ENCODE results near the gene SERPINI1. TPM values are rescaled to one million over a fixed set of nuclear protein-coding genes. Genes with fewer than 3 reads are reported as not detected.
A peak's percentile ranks its signal among the peaks of the same experiment; 100 is the strongest.

SERPINI1 gene
- polyA plus RNA-seq, 2 donors = 2.0 to 2.1 TPM

DNA sequence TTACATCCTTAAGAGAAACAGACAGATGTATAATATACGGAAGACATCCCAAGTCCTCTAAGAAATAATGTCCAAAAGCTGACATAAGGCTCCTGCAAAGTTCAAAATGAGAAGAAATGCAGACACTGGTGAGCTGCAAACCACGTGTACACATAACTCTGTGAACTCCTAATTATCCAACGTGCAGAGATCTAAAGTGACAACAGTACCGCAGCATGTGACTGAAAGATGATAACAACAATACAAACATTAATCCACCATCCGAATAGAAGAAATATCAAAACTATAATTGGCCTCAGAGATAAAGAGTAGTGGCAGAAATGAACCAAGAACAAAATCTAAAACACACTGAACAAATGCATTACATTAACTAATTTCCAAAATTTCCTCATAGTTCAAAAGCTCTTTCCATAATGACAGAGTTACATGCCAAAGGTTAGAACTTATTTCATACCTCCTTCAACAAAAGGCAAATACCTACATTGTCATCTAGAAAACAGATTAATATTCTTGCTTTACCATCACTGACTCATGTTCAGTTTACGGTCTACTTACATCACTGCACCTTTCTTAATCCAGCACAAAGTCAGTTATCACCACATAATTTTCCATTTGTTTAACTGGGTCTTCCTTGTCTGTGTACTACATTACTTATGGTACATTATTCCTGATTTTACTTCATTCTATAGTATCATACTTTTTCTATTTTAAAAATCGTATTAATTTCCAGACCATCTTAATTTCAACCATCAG lies 3.0 kb upstream of the SERPINI1 start:
- 40 to 55% methylated on average over 7 of the region's 7 CpGs for WGBS, 2 donors
- no peaks in the 10 kb centered on the region for H3K4me1 ChIP-seq (ENCODE audit: control insufficient read depth in 2 of 2, insufficient read depth in 2 of 2, low read length in 1 of 2)

DNA sequence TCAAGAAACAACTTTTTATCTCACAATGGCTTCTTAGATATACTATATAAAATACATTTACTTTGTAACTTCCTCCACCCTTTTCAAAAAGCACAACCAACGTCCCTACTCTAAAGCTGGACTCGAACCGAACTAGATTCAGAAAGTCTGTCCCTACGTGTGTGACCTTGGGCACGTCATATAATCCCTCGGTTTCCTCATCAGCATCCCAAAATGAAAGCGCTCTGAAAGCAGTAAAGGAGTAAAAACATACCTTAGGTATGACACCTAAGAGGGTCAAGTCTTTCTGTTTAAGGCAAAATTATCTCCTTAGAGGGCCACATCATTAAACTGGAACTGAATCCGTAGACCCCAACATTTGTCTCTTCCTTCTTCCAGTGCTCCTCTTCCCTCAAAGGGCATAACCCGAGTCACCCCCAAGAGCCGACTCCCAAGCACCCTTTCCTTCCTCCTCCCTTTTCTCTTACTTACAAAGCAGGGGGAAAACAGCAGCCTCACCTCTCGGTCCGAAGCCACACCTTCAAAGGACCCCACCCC lies 1.5 kb upstream of the SERPINI1 start:
- Histone ChIP-seq H3K27me3 (ENCODE audit: control insufficient read depth in 1 of 2, insufficient read depth in 2 of 2, low read length in 2 of 2) (no peaks in the 10 kb centered on the region), H3K27ac (ENCODE audit: low read depth in 2 of 2, low read length in 1 of 2) (peak overlapping the region; percentile 99 to 100), H3K4me1 (ENCODE audit: control insufficient read depth in 2 of 2, insufficient read depth in 2 of 2, low read length in 1 of 2) (no peaks in the 10 kb centered on the region), H3K9me3 (ENCODE audit: control insufficient read depth in 2 of 2, insufficient read depth in 1 of 2, low read depth in 1 of 2, low read length in 1 of 2) (no peaks in the 10 kb centered on the region), H3K36me3 (ENCODE audit: control insufficient read depth in 2 of 2, insufficient read depth in 2 of 2, low read length in 1 of 2) (no peaks in the 10 kb centered on the region), H3K4me3 (ENCODE audit: low read depth in 1 of 2, low read length in 2 of 2) (peak overlapping the region; percentile 84 to 92)
- 1% methylated on average over 12 of the region's 12 CpGs for WGBS, 2 donors

More for the DNA sequence above, 3.0 kb upstream of the SERPINI1 start:
- Histone ChIP-seq H3K27me3 (ENCODE audit: control insufficient read depth in 1 of 2, insufficient read depth in 2 of 2, low read length in 2 of 2) (no peaks in the 10 kb centered on the region), H3K36me3 (ENCODE audit: control insufficient read depth in 2 of 2, insufficient read depth in 2 of 2, low read length in 1 of 2) (no peaks in the 10 kb centered on the region), H3K9me3 (ENCODE audit: control insufficient read depth in 2 of 2, insufficient read depth in 1 of 2, low read depth in 1 of 2, low read length in 1 of 2) (no peaks in the 10 kb centered on the region), H3K27ac (ENCODE audit: low read depth in 2 of 2, low read length in 1 of 2) (no peak overlapping the region), H3K4me3 (ENCODE audit: low read depth in 1 of 2, low read length in 2 of 2) (peak overlapping the region in 1 of 2 donors; percentile 11)

DNA sequence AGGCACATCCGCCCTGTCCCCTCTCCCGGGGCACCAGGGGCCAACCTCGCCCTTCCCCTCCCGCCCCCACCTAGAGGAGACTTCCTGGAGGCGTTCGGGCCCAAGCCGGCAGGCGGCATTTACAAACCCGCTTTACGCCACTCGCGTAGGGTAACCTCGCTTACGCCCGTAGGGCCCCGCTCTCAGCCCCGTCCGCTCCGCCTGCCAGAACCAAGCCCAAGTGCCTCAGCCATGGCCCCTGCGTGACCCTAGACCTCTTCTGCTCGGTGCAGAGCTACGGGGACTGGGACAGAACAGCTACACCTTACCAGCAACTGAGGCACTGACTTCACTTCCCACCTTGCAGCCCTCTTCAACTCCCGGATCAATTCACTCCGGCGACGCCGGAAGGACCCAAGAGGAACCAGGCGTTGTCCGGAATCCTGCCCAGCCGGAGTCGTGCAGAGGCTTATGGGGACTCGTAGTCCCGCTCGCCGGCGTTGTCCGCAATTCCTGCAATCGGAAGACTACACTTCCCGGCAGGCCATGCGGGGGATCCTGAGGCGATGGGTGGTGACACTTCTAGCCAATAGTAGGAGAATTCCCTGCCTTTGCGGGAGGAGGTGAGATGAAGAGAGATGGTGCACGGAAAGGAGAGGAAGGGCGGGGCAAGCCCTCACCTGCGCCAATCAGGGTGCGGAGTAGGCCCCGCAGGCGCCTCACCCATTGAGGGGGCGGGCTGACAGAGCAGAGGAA lies 856 bp upstream of the SERPINI1 start, which contains the start of gene PDCD10:
Gene PDCD10, minus strand, starts transcription at position 395 of the 735 bp plus-strand sequence. CDS start 14,735 bp downstream, outside the sequence.
- Histone ChIP-seq H3K27me3 (ENCODE audit: control insufficient read depth in 1 of 2, insufficient read depth in 2 of 2, low read length in 2 of 2) (no peaks in the 10 kb centered on the region), H3K4me1 (ENCODE audit: control insufficient read depth in 2 of 2, insufficient read depth in 2 of 2, low read length in 1 of 2) (no peaks in the 10 kb centered on the region), H3K9me3 (ENCODE audit: control insufficient read depth in 2 of 2, insufficient read depth in 1 of 2, low read depth in 1 of 2, low read length in 1 of 2) (no peaks in the 10 kb centered on the region), H3K4me3 (ENCODE audit: low read depth in 1 of 2, low read length in 2 of 2) (peak within 1 kb of the TSS; percentile 84 to 92), H3K27ac (ENCODE audit: low read depth in 2 of 2, low read length in 1 of 2) (peak within 1 kb of the TSS; percentile 99 to 100), H3K36me3 (ENCODE audit: control insufficient read depth in 2 of 2, insufficient read depth in 2 of 2, low read length in 1 of 2) (no peaks in the 10 kb centered on the region)
- 0% methylated on average over 49 of the region's 49 CpGs for WGBS, 2 donors

DNA sequence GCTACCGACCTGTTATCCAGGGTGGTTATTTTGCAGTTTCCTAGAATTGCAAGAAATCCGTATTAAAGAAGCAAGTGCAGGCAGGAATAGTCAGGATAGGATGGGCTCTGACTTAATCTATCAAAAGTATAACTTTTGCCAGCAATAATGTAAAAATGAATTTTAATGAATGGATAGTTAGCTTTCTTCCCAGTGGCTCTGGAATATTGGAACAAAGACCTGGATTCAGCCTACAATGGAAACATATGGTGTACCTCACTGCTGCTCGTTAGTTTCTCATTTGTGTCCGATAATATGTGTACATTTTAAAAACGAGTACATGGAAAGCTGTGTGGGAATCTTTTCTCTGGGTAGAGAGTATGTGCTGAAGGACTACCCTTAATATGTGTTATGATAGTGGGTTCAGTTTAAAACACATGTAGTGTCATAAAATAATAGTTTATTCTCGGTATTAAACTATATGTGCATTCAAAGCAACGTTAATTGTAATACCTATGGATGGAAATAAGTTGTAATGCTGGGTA lies 805 bp downstream of the SERPINI1 start:
- peak overlapping the region in 1 of 2 donors; percentile 84 for H3K4me3 ChIP-seq (ENCODE audit: low read depth in 1 of 2, low read length in 2 of 2)
- no peaks in the 10 kb centered on the region for H3K9me3 ChIP-seq (ENCODE audit: control insufficient read depth in 2 of 2, insufficient read depth in 1 of 2, low read depth in 1 of 2, low read length in 1 of 2)
- no peaks in the 10 kb centered on the region for H3K4me1 ChIP-seq (ENCODE audit: control insufficient read depth in 2 of 2, insufficient read depth in 2 of 2, low read length in 1 of 2)
- H3K27me3 ChIP-seq (ENCODE audit: control insufficient read depth in 1 of 2, insufficient read depth in 2 of 2, low read length in 2 of 2) = no peaks in the 10 kb centered on the region
- H3K27ac ChIP-seq (ENCODE audit: low read depth in 2 of 2, low read length in 1 of 2) = no peak overlapping the region
- WGBS, 2 donors = 13 to 15% methylated on average over 7 of the region's 7 CpGs
- H3K36me3 ChIP-seq (ENCODE audit: control insufficient read depth in 2 of 2, insufficient read depth in 2 of 2, low read length in 1 of 2) = no peaks in the 10 kb centered on the region

DNA sequence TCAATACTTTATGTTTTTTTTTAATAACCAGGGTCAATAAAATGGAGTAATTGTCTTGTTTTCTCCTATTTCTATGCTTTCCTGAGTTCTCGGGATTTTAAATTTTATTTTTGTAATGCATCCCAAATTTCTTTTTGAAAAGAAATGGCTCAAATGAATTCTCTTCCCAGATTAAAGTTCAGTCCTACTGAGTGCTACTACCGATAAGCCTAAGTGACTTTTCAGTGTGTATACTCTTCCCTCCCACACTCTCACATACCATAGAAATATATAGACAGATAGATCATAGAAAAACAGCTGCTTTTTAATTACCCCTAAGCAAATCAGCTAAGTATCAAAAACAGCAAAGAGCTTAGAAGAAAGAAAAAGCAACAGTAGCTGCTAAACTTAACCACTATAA lies 1.5 kb downstream of the SERPINI1 start:
- WGBS, 2 donors = 67 to 73% methylated on average over 2 of the region's 2 CpGs

DNA sequence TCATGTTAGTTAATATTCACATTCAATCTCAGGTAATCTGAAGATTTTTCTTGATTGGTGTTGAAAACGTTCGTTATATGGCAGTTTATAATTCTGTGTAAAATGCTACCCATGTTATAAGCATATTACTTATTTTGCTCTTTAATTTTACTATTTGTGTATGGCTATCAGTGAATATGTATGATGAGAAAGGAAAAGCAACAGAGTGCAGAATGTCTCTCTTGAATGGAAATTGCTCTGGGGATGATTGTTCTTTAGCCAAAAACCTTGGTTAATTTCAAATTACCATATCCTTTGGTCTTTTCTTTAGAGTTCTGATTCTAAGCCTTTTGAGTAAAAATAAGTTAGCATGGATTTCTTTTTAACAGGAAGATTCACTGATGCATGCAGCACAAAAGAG lies 2.5 kb downstream of the SERPINI1 start:
- Histone ChIP-seq H3K27ac (ENCODE audit: low read depth in 2 of 2, low read length in 1 of 2) (no peak overlapping the region), H3K36me3 (ENCODE audit: control insufficient read depth in 2 of 2, insufficient read depth in 2 of 2, low read length in 1 of 2) (no peaks in the 10 kb centered on the region), H3K4me1 (ENCODE audit: control insufficient read depth in 2 of 2, insufficient read depth in 2 of 2, low read length in 1 of 2) (no peaks in the 10 kb centered on the region), H3K4me3 (ENCODE audit: low read depth in 1 of 2, low read length in 2 of 2) (no peak overlapping the region), H3K9me3 (ENCODE audit: control insufficient read depth in 2 of 2, insufficient read depth in 1 of 2, low read depth in 1 of 2, low read length in 1 of 2) (no peaks in the 10 kb centered on the region), H3K27me3 (ENCODE audit: control insufficient read depth in 1 of 2, insufficient read depth in 2 of 2, low read length in 2 of 2) (no peaks in the 10 kb centered on the region)
- WGBS, 2 donors = 75 to 81% methylated on average over 2 of the region's 2 CpGs

More for the DNA sequence above, 1.5 kb downstream of the SERPINI1 start:
- H3K36me3 ChIP-seq (ENCODE audit: control insufficient read depth in 2 of 2, insufficient read depth in 2 of 2, low read length in 1 of 2) = no peaks in the 10 kb centered on the region
- no peaks in the 10 kb centered on the region for H3K4me1 ChIP-seq (ENCODE audit: control insufficient read depth in 2 of 2, insufficient read depth in 2 of 2, low read length in 1 of 2)
- H3K27ac ChIP-seq (ENCODE audit: low read depth in 2 of 2, low read length in 1 of 2) = no peak overlapping the region
- H3K4me3 ChIP-seq (ENCODE audit: low read depth in 1 of 2, low read length in 2 of 2) = no peak overlapping the region
- no peaks in the 10 kb centered on the region for H3K27me3 ChIP-seq (ENCODE audit: control insufficient read depth in 1 of 2, insufficient read depth in 2 of 2, low read length in 2 of 2)
- H3K9me3 ChIP-seq (ENCODE audit: control insufficient read depth in 2 of 2, insufficient read depth in 1 of 2, low read depth in 1 of 2, low read length in 1 of 2) = no peaks in the 10 kb centered on the region

DNA sequence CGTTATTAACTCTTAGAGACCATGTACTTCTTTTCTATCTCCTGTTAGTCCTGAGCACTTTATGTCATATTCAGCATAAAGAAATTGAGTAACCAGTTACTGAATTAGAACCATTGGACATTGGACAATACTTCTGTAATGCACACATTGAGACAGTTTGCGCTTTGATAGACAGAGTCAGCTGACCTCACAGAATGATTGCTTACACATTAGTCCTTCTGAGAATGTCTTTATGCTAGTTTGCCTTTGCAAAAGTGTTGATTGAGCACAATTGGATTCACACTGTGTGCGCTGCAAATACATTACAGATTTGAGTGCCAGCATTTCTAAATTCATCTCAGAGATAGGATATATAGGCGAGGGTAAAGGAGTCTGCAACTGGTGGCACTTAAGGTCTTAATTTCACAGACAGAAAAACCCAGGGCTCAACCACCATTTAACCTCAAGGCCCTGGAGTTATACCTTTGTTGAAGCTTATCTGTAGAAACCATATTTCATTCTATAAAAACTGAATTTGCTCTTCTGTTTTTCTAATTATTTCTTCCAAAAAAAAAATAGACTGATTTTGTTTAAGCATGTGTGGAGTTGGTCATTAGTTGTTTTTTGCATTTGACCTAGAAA lies 3.8 kb downstream of the SERPINI1 start:
- 85 to 98% methylated on average over 4 of the region's 4 CpGs for WGBS, 2 donors

DNA sequence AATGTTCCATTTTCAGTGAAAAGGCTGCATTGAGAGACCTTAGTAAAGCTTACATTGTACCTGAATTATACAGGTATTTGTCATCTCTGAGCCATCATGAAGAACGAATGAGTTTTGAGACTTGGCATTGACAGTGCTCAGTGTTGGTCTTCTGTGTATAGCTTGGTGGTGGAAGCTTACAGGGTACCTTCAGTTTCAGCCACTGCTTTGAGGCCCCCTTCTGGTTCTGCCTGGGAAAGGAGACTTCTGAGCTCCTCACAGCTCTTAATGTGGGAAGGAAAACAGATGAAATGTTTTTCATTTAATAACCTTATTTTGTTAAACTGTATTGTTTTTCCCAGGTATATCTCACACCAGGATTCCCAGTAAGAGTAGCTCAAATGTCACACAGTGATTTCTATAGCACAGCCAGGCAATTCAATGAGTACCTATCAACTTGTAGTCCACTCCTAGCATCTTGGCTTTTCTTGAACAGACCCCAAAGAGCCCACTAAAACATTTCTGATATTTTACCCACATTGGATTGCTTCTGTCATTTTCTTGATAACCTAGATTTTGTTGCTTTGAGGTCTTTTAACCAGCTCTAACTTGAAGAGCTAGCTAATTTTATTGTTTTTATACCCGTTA lies 5.6 kb downstream of the SERPINI1 start:
- no peaks in the 10 kb centered on the region for H3K9me3 ChIP-seq (ENCODE audit: control insufficient read depth in 2 of 2, insufficient read depth in 1 of 2, low read depth in 1 of 2, low read length in 1 of 2)
- no peaks in the 10 kb centered on the region for H3K4me1 ChIP-seq (ENCODE audit: control insufficient read depth in 2 of 2, insufficient read depth in 2 of 2, low read length in 1 of 2)
- 63 to 66% methylated on average over 2 of the region's 2 CpGs for WGBS, 2 donors
- H3K27ac ChIP-seq (ENCODE audit: low read depth in 2 of 2, low read length in 1 of 2) = no peak overlapping the region
- no peak overlapping the region for H3K4me3 ChIP-seq (ENCODE audit: low read depth in 1 of 2, low read length in 2 of 2)
- no peaks in the 10 kb centered on the region for H3K36me3 ChIP-seq (ENCODE audit: control insufficient read depth in 2 of 2, insufficient read depth in 2 of 2, low read length in 1 of 2)
- no peaks in the 10 kb centered on the region for H3K27me3 ChIP-seq (ENCODE audit: control insufficient read depth in 1 of 2, insufficient read depth in 2 of 2, low read length in 2 of 2)

More for the DNA sequence above, 3.8 kb downstream of the SERPINI1 start:
- no peak overlapping the region for H3K4me3 ChIP-seq (ENCODE audit: low read depth in 1 of 2, low read length in 2 of 2)
- no peaks in the 10 kb centered on the region for H3K27me3 ChIP-seq (ENCODE audit: control insufficient read depth in 1 of 2, insufficient read depth in 2 of 2, low read length in 2 of 2)
- H3K9me3 ChIP-seq (ENCODE audit: control insufficient read depth in 2 of 2, insufficient read depth in 1 of 2, low read depth in 1 of 2, low read length in 1 of 2) = no peaks in the 10 kb centered on the region
- no peak overlapping the region for H3K27ac ChIP-seq (ENCODE audit: low read depth in 2 of 2, low read length in 1 of 2)
- H3K4me1 ChIP-seq (ENCODE audit: control insufficient read depth in 2 of 2, insufficient read depth in 2 of 2, low read length in 1 of 2) = no peaks in the 10 kb centered on the region
- H3K36me3 ChIP-seq (ENCODE audit: control insufficient read depth in 2 of 2, insufficient read depth in 2 of 2, low read length in 1 of 2) = no peaks in the 10 kb centered on the region

DNA sequence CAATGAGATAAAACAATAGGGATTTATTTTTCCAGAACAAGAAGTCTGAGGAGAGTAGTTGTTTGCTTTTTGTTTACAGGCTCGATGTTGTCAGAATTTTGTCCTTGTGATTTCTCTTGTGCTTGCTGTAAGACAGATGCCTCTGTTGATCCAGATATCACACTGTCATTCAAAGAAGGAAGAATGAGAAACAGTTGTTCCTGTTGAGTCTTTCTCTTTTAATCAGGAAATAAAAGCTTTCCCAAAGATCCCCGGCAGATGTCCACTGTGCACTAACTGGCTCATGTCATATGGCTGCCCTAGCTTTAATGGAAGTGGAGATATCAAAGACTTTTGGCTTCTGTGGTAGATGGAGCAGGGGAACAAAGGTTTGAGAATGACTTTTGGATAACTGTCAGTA lies 6.8 kb downstream of the SERPINI1 start:
- 82 to 94% methylated on average over 2 of the region's 2 CpGs for WGBS, 2 donors
- Histone ChIP-seq H3K27ac (ENCODE audit: low read depth in 2 of 2, low read length in 1 of 2) (no peak overlapping the region), H3K4me1 (ENCODE audit: control insufficient read depth in 2 of 2, insufficient read depth in 2 of 2, low read length in 1 of 2) (no peaks in the 10 kb centered on the region), H3K27me3 (ENCODE audit: control insufficient read depth in 1 of 2, insufficient read depth in 2 of 2, low read length in 2 of 2) (no peaks in the 10 kb centered on the region), H3K9me3 (ENCODE audit: control insufficient read depth in 2 of 2, insufficient read depth in 1 of 2, low read depth in 1 of 2, low read length in 1 of 2) (no peaks in the 10 kb centered on the region), H3K36me3 (ENCODE audit: control insufficient read depth in 2 of 2, insufficient read depth in 2 of 2, low read length in 1 of 2) (no peaks in the 10 kb centered on the region), H3K4me3 (ENCODE audit: low read depth in 1 of 2, low read length in 2 of 2) (no peak overlapping the region)

Measured in esophagus (tissue), 2 donors.